ENCODE results near the gene FOXF1. TPM values are rescaled to one million over a fixed set of nuclear protein-coding genes. Genes with fewer than 3 reads are reported as not detected.

Gene FOXF1
- total RNA-seq, 1 donor from 2014 or later: 0.07 TPM

DNA sequence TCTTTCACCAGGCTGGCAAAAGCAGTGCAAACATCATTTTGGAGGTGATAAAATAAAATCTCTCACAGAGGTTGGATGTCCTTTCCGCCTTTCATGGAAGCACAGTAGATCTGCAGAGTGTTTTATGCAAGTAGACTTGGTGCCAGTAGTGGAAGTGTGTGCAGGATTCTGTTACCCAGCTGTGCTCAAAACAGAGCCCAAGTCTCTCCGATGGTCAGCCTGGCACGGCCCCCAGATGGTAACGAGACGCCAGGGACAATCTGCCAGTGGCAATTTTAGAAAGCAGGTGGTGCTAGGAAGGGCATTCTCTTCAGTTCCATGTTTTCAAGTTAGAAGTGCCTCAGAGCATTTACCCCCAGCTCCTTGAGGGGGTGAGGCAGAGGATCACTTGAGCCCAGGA is 46.2 kb downstream of the FOXF1 start:
- no peak for DNase-seq (ENCODE audit: low read depth, low spot score)

GRCh38 chr16:86557587-86557986 is 47.3 kb downstream of the FOXF1 start:
- DNase-seq (ENCODE audit: low read depth, low spot score): no peak

- no peak for DNase-seq (ENCODE audit: low read depth, low spot score)
Measured at GRCh38 chr16:86558355-86559193, 48.2 kb downstream of the FOXF1 start.

- DNase-seq (ENCODE audit: low read depth, low spot score): no peak
Measured at GRCh38 chr16:86559802-86560305, 49.5 kb downstream of the FOXF1 start.

DNA sequence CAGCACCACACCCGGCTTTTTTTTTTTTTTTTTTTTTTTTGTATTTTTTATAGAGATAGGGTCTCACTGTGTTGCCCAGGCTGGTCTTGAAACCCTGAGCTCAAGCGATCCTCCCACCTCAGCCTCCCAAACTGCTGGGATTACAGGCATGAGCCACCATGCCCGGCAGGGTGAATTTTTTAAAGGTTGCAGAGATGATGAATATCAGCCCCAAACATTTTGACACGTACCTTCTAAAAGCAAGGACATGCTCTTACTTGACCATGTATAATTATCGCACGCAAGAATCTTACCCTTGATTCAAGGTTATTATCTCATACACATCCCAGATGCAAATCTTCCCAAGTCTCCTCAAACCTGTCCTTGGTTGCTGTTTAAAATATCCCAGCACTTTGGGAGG is 52.0 kb downstream of the FOXF1 start:
- no peak for DNase-seq (ENCODE audit: low read depth, low spot score)

DNA sequence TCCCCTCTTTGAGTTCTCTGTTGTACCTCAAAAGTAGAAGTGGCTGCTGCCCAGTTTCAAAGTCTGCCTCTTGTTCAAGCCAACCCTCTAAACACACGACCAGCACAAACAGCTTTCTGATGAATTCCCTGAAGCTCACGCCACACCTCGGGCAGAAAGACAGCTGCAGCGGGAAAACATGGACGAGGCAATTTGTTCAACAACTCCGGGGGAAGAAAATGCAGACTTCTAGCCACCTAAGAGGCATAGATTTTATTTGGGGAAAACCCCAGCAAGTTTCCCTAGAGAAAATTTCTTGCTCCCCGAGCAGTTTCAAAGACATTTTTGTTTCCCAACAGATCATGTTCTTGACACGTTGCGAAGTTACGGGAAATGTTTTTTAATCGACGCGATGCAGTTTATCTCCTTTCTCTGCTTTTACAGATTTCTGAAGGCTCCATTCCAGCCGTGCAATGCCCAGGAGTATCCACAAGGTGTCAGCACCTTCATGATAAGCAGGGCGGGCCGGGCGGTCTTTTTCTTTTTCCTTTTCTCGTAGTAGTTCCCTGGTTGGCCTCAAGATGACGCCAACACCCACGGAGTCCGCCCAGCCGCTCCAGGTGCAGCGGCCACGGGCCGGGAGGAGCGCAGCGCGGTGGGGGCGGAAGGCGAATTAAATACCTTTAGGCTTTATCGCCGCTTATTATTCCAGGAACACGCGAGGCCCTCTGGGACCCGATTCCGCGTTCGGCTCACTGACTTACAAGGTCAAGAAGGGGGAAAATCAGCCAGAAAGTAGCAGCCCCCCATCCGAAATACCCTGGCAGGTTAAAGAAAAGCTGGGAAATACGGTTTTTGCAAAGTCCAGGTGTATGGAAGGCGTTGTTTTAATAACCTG is 53.4 kb downstream of the FOXF1 start:
- DNase-seq (ENCODE audit: low read depth, low spot score): peak; percentile 75

Other genes starting within 250 kb of the FOXF1 start
- 10.5 and 15.3 TPM in 2 replicates for gene MTHFSD, start 44.7 kb downstream of the FOXF1 start, total RNA-seq
- gene FOXC2, start 56.3 kb downstream of the FOXF1 start, total RNA-seq: 2.1 and 2.3 TPM in 2 replicates
- gene FOXL1, start 68.0 kb downstream of the FOXF1 start, total RNA-seq: 1.7 and 2.9 TPM in 2 replicates